Bronchial epithelial cell (primary cell): ENCODE measurements around the gene EVA1C. TPM values are rescaled to one million over a fixed set of nuclear protein-coding genes. Genes with fewer than 3 reads are reported as not detected.

Source experiments
- DNase-seq: peaks from one replicate; pipeline ENCODE4 v3.0.0-alpha.2; 2010; ENCODE audit warnings: low read depth
- FAIRE-seq: peaks from 2 replicates; lab custom pipeline; 2011; peaks lifted over from hg19 to GRCh38; lab: Jason Lieb, UNC
- H3K27me3 ChIP-seq: 2 replicates; pipeline ENCODE4 v1.5.1; 2011; ENCODE audit warnings: low read length; ENCODE audit not compliant: control insufficient read depth, insufficient read depth
- H3K36me3 ChIP-seq: 2 replicates; pipeline ENCODE4 v1.5.1; 2011; ENCODE audit warnings: low read length; ENCODE audit not compliant: control insufficient read depth, insufficient read depth
- H3K4me3 ChIP-seq: 2 replicates; pipeline ENCODE4 v1.5.1; 2011; ENCODE audit warnings: mild to moderate bottlenecking, low read depth, low read length, control low read depth
- CTCF ChIP-seq: IDR thresholded peaks from 2 replicates; pipeline ENCODE4 v1.5.1; 2011; ENCODE audit warnings: mild to moderate bottlenecking, moderate library complexity, low read length, control low read depth, inconsistent platforms; ENCODE audit not compliant: insufficient read depth, severe bottlenecking
- total RNA-seq: library from RNA; depleted of rRNA; stranded (reverse); fragments of >200 nt; gene quantifications from 2 replicates; pipeline ENCODE4 v1.2.1, GENCODE V29; 2014

The EVA1C gene
- total RNA-seq, 1 donor from 2014 or later = 9.0 TPM

- no peak for TF ChIP-seq CTCF
- Histone ChIP-seq H3K36me3 (peaks cover 28% of the 10 kb centered on the region), H3K27me3 (no peaks in the 10 kb centered on the region), H3K4me3 (no peak overlapping the region)
- FAIRE-seq = no peak
- DNase-seq = no peak
Measured at GRCh38 chr21:32370998-32371766, 41.3 kb upstream of the EVA1C start.

- DNase-seq (peak; percentile 97), FAIRE-seq (peak; percentile 82)
- Histone ChIP-seq H3K27me3 (no peaks in the 10 kb centered on the region), H3K4me3 (no peak overlapping the region), H3K36me3 (peaks cover 23% of the 10 kb centered on the region)
- no peak for TF ChIP-seq CTCF
Measured at GRCh38 chr21:32371913-32372314, 40.6 kb upstream of the EVA1C start.

GRCh38 chr21:32372755-32373154, 39.8 kb upstream of the EVA1C start:
- DNase-seq (peak; percentile 93), FAIRE-seq (no peak)

GRCh38 chr21:32377506-32377905, 35.0 kb upstream of the EVA1C start:
- no peaks in the 10 kb centered on the region for H3K27me3 ChIP-seq
- H3K4me3 ChIP-seq = no peak overlapping the region
- FAIRE-seq (no peak), DNase-seq (no peak)
- peaks cover 20% of the 10 kb centered on the region for H3K36me3 ChIP-seq
- TF ChIP-seq CTCF = no peak

More at GRCh38 chr21:32372755-32373154, 39.8 kb upstream of the EVA1C start:
- Histone ChIP-seq H3K4me3 (no peak overlapping the region), H3K36me3 (peaks cover 25% of the 10 kb centered on the region), H3K27me3 (no peaks in the 10 kb centered on the region)
- TF ChIP-seq CTCF = no peak

- Histone ChIP-seq H3K4me3 (no peak overlapping the region), H3K36me3 (peaks cover 22% of the 10 kb centered on the region), H3K27me3 (no peaks in the 10 kb centered on the region)
- FAIRE-seq (no peak), DNase-seq (no peak)
- no peak for TF ChIP-seq CTCF
Measured at GRCh38 chr21:32377991-32378390, 34.5 kb upstream of the EVA1C start.
